Neural cell (in vitro differentiated cells): Measurements from ENCODE around the gene LRRC27. TPM values are rescaled to one million over a fixed set of nuclear protein-coding genes. Genes with fewer than 3 reads are reported as not detected.

ENCODE experiments used
- H2AFZ ChIP-seq: fragments of 200-600, 300-800 bp; sonication (generic), shearing (Covaris generic); 2 replicates; pipeline ENCODE4 v1.6.0; 2014; ENCODE audit warnings: low read depth, mild to moderate bottlenecking, antibody characterized with exemption, low read length, moderate library complexity
- H3F3A ChIP-seq: fragments of 200-600 bp; shearing (Covaris generic); 2 replicates; pipeline ENCODE4 v1.6.1; 2016; ENCODE audit warnings: mild to moderate bottlenecking, moderate library complexity, mixed read lengths, antibody characterized with exemption, low read length; ENCODE audit not compliant: insufficient read depth, poor library complexity, severe bottlenecking
- H3K27ac ChIP-seq: fragments of 200-600, 300-800 bp; sonication (generic), shearing (Covaris generic); 2 replicates; pipeline ENCODE4 v1.5.1; 2014; ENCODE audit warnings: mild to moderate bottlenecking, low read length, moderate library complexity
- H3K27me3 ChIP-seq: fragments of 300-800, 200-600 bp; sonication (generic), shearing (Covaris generic); 2 replicates; pipeline ENCODE4 v1.6.0; 2014; ENCODE audit warnings: mild to moderate bottlenecking, low read depth, low read length, moderate library complexity; ENCODE audit not compliant: insufficient read depth
- H3K36me3 ChIP-seq: fragments of 300-800, 200-600 bp; sonication (generic), shearing (Covaris generic); 2 replicates; pipeline ENCODE4 v1.5.1; 2014; ENCODE audit warnings: mild to moderate bottlenecking, antibody characterized with exemption, low read length, moderate library complexity; ENCODE audit not compliant: insufficient read depth
- H3K4me2 ChIP-seq: fragments of 300-800, 200-600 bp; sonication (generic), shearing (Covaris generic); 2 replicates; pipeline ENCODE4 v1.6.0; 2014; ENCODE audit warnings: mild to moderate bottlenecking, low read length
- H3K4me3 ChIP-seq: fragments of 300-800, 200-600 bp; sonication (generic), shearing (Covaris generic); 2 replicates; pipeline ENCODE4 v1.5.1; 2014; ENCODE audit warnings: mild to moderate bottlenecking, low read length, moderate library complexity
- H3K79me2 ChIP-seq: fragments of 200-600 bp; shearing (Covaris generic); replicated peaks from 2 replicates; pipeline ENCODE4 v1.6.0; 2014; ENCODE audit warnings: mild to moderate bottlenecking, low read length, moderate library complexity; ENCODE audit not compliant: insufficient read depth
- H3K9ac ChIP-seq: fragments of 300-800, 200-600 bp; sonication (generic), shearing (Covaris generic); 2 replicates; pipeline ENCODE4 v1.6.1; 2016; ENCODE audit warnings: mild to moderate bottlenecking, low read length, mixed read lengths
- H3K9me2 ChIP-seq: fragments of 200-600 bp; shearing (Covaris generic); 2 replicates; pipeline ENCODE4 v1.6.1; 2016; ENCODE audit warnings: mild to moderate bottlenecking, low read length, mixed read lengths; ENCODE audit not compliant: insufficient read depth
- H3K9me3 ChIP-seq: fragments of 200-600, 300-800 bp; sonication (generic), shearing (Covaris generic); 2 replicates; pipeline ENCODE4 v1.6.1; 2016; ENCODE audit warnings: mild to moderate bottlenecking, mixed run types, low read length, moderate library complexity, mixed read lengths
- H4K20me1 ChIP-seq: fragments of 200-600 bp; shearing (Covaris generic); 2 replicates; pipeline ENCODE4 v1.6.1; 2016; ENCODE audit warnings: mild to moderate bottlenecking, mixed run types; ENCODE audit not compliant: insufficient read depth
- EP300 ChIP-seq: fragments of 450-650 bp; conservative IDR thresholded peaks from 2 replicates; pipeline ENCODE4 v1.6.1; 2014; ENCODE audit warnings: antibody characterized with exemption, mild to moderate bottlenecking, moderate library complexity; ENCODE audit not compliant: poor library complexity, severe bottlenecking
- EZH2 ChIP-seq: fragments of 200-600, 300-800 bp; shearing (Covaris generic), sonication (generic); IDR thresholded peaks from 2 replicates; pipeline ENCODE4 v1.6.1; 2014; ENCODE audit warnings: antibody characterized with exemption, low read length, borderline replicate concordance, mild to moderate bottlenecking; ENCODE audit not compliant: insufficient read depth, poor library complexity, severe bottlenecking
- MXI1 ChIP-seq: fragments of 450-650 bp; conservative IDR thresholded peaks from 2 replicates; pipeline ENCODE4 v1.6.1; 2014; ENCODE audit warnings: antibody characterized with exemption, mild to moderate bottlenecking; ENCODE audit not compliant: poor library complexity, severe bottlenecking
- POLR2AphosphoS5 ChIP-seq: IDR thresholded peaks from 2 replicates; pipeline ENCODE4 v1.6.1; 2012
- RAD21 ChIP-seq: fragments of 450-650 bp; conservative IDR thresholded peaks from 2 replicates; pipeline ENCODE4 v1.6.1; 2014; ENCODE audit warnings: antibody characterized with exemption, mild to moderate bottlenecking, moderate library complexity
- SMC3 ChIP-seq: fragments of 450-650 bp; conservative IDR thresholded peaks from 2 replicates; pipeline ENCODE4 v1.6.1; 2014; ENCODE audit warnings: antibody characterized with exemption, mild to moderate bottlenecking, moderate library complexity; ENCODE audit not compliant: poor library complexity
- TAF1 ChIP-seq: IDR thresholded peaks from 2 replicates; pipeline ENCODE4 v1.6.1; 2012; ENCODE audit warnings: low read depth
- polyA plus RNA-seq: library from polyadenylated mRNA; depleted of rRNA; stranded (reverse); fragments of >200 nt; gene quantifications from 2 replicates; pipeline ENCODE4 v1.2.3, GENCODE V29; 2014
- TF ChIP-seq, protein P1 (sequence below): fragments of 450-650 bp; IDR thresholded peaks from 2 replicates; pipeline ENCODE4 v1.5.1; 2014; ENCODE audit warnings: antibody characterized with exemption, mild to moderate bottlenecking, moderate library complexity; ENCODE audit not compliant: poor library complexity, severe bottlenecking
- TF ChIP-seq, protein P2 (sequence below): IDR thresholded peaks from 2 replicates; pipeline ENCODE4 v1.6.1; 2012; ENCODE audit warnings: borderline replicate concordance

The LRRC27 gene
- polyA plus RNA-seq, 1 donor from 2014 or later, result 26.7 TPM

DNA sequence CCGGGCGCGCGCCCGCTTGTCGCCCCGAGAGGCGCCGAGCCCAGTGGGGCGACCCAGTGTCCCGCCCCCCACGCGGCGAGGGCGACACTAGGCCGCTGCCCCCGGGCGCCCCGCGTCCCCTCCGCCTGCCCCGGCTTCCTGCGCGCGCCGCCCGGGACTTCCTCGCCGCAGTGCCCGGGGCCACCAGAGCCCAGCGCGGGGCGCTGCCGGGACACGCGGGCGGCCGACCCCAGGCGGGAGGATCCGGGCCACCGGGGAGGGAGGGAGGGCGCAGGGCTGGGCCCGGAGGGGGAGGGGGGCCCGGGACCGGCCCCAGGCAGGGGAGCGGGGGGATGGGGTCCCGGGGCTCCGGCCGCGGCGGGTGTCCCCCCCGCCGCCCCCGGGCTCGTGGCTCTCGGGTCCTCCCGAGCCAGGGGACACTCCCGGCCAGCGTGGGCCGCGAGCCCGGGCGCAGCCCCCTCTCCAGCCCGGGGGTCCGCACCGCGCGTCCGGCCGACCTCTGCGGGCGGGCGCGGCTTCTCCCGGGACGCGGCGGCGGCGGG lies 64.6 kb downstream of the LRRC27 start:
- no peak overlapping the region for H2AFZ ChIP-seq
- peaks cover 6% of the 10 kb centered on the region for H3K79me2 ChIP-seq
- no peak for TF ChIP-seq TAF1
- peak; percentile 39 for TF ChIP-seq MXI1
- no peak for TF ChIP-seq EZH2
- TF ChIP-seq, protein P1, sequence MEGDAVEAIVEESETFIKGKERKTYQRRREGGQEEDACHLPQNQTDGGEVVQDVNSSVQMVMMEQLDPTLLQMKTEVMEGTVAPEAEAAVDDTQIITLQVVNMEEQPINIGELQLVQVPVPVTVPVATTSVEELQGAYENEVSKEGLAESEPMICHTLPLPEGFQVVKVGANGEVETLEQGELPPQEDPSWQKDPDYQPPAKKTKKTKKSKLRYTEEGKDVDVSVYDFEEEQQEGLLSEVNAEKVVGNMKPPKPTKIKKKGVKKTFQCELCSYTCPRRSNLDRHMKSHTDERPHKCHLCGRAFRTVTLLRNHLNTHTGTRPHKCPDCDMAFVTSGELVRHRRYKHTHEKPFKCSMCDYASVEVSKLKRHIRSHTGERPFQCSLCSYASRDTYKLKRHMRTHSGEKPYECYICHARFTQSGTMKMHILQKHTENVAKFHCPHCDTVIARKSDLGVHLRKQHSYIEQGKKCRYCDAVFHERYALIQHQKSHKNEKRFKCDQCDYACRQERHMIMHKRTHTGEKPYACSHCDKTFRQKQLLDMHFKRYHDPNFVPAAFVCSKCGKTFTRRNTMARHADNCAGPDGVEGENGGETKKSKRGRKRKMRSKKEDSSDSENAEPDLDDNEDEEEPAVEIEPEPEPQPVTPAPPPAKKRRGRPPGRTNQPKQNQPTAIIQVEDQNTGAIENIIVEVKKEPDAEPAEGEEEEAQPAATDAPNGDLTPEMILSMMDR, result peak; percentile 48
- H3K4me3 ChIP-seq, result peak overlapping the region; percentile 73
- no peaks in the 10 kb centered on the region for H3K27me3 ChIP-seq
- H3F3A ChIP-seq, result no peaks in the 10 kb centered on the region
- H3K36me3 ChIP-seq, result no peaks in the 10 kb centered on the region
- no peaks in the 10 kb centered on the region for H4K20me1 ChIP-seq
- no peaks in the 10 kb centered on the region for H3K9me3 ChIP-seq
- no peak overlapping the region for H3K4me2 ChIP-seq
- no peak overlapping the region for H3K27ac ChIP-seq
- H3K9me2 ChIP-seq, result no peaks in the 10 kb centered on the region
- H3K9ac ChIP-seq, result peak overlapping the region; percentile 74

DNA sequence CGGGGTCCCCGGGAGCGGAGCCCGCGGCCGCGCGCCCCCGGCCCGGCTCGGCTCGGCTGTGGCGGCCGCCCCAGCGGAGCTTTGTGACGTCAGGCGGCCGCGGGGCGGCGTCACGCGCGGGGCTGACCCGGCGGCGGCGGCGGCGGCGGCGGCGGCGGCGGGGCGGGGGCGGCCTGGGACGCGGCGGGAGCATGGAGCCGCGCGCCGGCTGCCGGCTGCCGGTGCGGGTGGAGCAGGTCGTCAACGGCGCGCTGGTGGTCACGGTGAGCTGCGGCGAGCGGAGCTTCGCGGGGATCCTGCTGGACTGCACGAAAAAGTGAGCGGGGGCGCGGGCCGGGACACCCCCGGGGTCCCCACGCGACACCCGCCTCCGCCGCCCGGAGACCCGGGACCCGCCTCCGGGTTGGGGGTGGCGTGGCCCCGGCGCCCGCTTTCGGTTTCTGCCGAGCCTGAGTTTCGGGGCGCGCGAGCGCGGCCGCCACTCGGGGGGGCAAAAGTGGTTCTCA lies 65.1 kb downstream of the LRRC27 start, which contains the start of gene PWWP2B:
TSS of gene PWWP2B (plus strand) at position 165 of the 506 bp plus-strand sequence. CDS start at position 192, 27 bp downstream.
- peak within 1 kb of the TSS; percentile 56 for H3K27ac ChIP-seq
- H3F3A ChIP-seq, result no peaks in the 10 kb centered on the region
- H3K9ac ChIP-seq, result peak within 1 kb of the TSS; percentile 74
- no peaks in the 10 kb centered on the region for H3K9me2 ChIP-seq
- peak within 1 kb of the TSS; percentile 45 for H2AFZ ChIP-seq
- no peaks in the 10 kb centered on the region for H3K9me3 ChIP-seq
- peak within 1 kb of the TSS; percentile 88 for H3K4me2 ChIP-seq
- TF ChIP-seq EZH2 (no peak), POLR2AphosphoS5 (peak; percentile 54), SMC3 (no peak), TAF1 (no peak), EP300 (no peak), RAD21 (no peak), MXI1 (peak; percentile 59)
- TF ChIP-seq, protein P1, result no peak
- TF ChIP-seq, protein P2, sequence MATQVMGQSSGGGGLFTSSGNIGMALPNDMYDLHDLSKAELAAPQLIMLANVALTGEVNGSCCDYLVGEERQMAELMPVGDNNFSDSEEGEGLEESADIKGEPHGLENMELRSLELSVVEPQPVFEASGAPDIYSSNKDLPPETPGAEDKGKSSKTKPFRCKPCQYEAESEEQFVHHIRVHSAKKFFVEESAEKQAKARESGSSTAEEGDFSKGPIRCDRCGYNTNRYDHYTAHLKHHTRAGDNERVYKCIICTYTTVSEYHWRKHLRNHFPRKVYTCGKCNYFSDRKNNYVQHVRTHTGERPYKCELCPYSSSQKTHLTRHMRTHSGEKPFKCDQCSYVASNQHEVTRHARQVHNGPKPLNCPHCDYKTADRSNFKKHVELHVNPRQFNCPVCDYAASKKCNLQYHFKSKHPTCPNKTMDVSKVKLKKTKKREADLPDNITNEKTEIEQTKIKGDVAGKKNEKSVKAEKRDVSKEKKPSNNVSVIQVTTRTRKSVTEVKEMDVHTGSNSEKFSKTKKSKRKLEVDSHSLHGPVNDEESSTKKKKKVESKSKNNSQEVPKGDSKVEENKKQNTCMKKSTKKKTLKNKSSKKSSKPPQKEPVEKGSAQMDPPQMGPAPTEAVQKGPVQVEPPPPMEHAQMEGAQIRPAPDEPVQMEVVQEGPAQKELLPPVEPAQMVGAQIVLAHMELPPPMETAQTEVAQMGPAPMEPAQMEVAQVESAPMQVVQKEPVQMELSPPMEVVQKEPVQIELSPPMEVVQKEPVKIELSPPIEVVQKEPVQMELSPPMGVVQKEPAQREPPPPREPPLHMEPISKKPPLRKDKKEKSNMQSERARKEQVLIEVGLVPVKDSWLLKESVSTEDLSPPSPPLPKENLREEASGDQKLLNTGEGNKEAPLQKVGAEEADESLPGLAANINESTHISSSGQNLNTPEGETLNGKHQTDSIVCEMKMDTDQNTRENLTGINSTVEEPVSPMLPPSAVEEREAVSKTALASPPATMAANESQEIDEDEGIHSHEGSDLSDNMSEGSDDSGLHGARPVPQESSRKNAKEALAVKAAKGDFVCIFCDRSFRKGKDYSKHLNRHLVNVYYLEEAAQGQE, result no peak
- H3K4me3 ChIP-seq, result peak within 1 kb of the TSS; percentile 84
- peaks cover 6% of the 10 kb centered on the region for H3K79me2 ChIP-seq
- H4K20me1 ChIP-seq, result no peaks in the 10 kb centered on the region
- H3K27me3 ChIP-seq, result no peaks in the 10 kb centered on the region
- no peaks in the 10 kb centered on the region for H3K36me3 ChIP-seq
